ENCODE measurements around the gene KRTAP10-2.

- TF ChIP-seq, protein P1, sequence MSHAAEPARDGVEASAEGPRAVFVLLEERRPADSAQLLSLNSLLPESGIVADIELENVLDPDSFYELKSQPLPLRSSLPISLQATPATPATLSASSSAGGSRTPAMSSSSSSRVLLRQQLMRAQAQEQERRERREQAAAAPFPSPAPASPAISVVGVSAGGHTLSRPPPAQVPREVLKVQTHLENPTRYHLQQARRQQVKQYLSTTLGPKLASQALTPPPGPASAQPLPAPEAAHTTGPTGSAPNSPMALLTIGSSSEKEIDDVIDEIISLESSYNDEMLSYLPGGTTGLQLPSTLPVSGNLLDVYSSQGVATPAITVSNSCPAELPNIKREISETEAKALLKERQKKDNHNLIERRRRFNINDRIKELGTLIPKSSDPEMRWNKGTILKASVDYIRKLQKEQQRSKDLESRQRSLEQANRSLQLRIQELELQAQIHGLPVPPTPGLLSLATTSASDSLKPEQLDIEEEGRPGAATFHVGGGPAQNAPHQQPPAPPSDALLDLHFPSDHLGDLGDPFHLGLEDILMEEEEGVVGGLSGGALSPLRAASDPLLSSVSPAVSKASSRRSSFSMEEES (CRISPR knock-in tag; IDR thresholded peaks at IDR 0.05) = no peak
- TF ChIP-seq MECOM (CRISPR knock-in tag; IDR thresholded peaks at IDR 0.05) (no peak), JUNB (CRISPR knock-in tag; conservative IDR thresholded peaks at IDR 0.05) (no peak), RB1 (IDR thresholded peaks at IDR 0.05; ENCODE audit: low read depth) (no peak), ZSCAN32 (CRISPR knock-in tag; IDR thresholded peaks at IDR 0.05) (no peak), ZNF407 (IDR thresholded peaks at IDR 0.05; ENCODE audit: low read depth) (no peak)
- TF ChIP-seq, protein P2, sequence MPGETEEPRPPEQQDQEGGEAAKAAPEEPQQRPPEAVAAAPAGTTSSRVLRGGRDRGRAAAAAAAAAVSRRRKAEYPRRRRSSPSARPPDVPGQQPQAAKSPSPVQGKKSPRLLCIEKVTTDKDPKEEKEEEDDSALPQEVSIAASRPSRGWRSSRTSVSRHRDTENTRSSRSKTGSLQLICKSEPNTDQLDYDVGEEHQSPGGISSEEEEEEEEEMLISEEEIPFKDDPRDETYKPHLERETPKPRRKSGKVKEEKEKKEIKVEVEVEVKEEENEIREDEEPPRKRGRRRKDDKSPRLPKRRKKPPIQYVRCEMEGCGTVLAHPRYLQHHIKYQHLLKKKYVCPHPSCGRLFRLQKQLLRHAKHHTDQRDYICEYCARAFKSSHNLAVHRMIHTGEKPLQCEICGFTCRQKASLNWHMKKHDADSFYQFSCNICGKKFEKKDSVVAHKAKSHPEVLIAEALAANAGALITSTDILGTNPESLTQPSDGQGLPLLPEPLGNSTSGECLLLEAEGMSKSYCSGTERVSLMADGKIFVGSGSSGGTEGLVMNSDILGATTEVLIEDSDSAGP (CRISPR knock-in tag; IDR thresholded peaks at IDR 0.05) = no peak
Observed at GRCh38 chr21:44523567-44524413, 27.5 kb downstream of the KRTAP10-2 start.

Data from K562 (cell line).